ENCODE data around the gene CHST6. TPM values are rescaled to one million over a fixed set of nuclear protein-coding genes. Genes with fewer than 3 reads are reported as not detected.
A peak's percentile ranks its signal among the peaks of the same experiment; 100 is the strongest.
"Not testable (repeated sequence)": the region's sequence is repeated elsewhere in the genome, so short reads cannot be mapped to it uniquely, and the experiment has no call there.

The CHST6 gene
- total RNA-seq, 1 donor from 2014 or later: 1.4 TPM

DNA sequence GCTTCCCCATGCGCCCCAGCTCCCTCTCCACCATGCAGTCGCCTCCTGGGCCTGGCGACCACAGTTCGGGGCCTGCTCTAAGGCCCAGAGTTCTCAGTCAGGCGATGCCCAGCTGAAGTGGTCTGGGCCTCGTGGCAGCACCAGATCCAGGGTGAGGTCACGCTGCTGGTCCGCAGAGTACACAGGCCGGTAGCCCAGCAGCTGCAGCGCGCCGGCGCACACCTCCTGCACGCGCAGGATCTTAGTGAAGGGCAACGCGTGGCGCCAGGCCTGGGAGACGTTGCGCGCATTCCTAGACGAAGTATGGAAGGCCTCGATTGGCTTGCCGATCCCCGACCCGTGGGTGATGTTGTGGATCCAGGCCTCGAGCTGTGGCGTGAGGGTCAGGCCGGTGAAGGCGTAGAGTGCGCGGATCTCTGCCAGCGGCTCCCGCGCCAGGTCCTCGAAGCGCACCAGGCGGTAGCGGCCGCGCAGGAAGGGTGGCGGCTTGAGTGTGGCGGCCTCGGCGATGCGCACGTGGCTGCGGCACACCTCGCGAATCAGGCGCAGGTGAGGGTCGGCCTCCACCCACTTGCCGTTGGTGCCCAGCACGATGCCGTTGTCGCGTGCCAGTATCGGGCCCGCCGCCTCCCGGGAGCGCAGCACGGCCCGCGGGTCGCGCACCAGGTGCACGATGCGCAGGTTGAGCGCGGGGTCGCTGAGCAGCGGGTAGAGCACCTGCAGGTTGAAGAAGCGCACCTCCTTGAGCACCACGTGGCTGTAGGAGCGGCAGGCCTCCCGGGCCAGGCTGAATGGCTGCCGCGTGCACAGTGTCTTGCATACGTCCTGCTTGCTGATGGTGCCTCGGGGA lies 34.0 kb upstream of the CHST6 start:
- no peak for TF ChIP-seq CTCF (IDR thresholded peaks at IDR 0.05; ENCODE audit: borderline replicate concordance)
- Histone ChIP-seq H3K9me3 (replicated peaks) (no peaks in the 10 kb centered on the region), H3K4me1 (no peaks in the 10 kb centered on the region), H3K27me3 (ENCODE audit: low read depth) (no peaks in the 10 kb centered on the region), H3K4me3 (no peak overlapping the region), H3K36me3 (no peaks in the 10 kb centered on the region), H3K27ac (replicated peaks) (no peak overlapping the region)
- intact Hi-C loops (cut with micrococcal nuclease): no loop called here
- DNase-seq: no peak

GRCh38 chr16:75527825-75528299 lies 32.6 kb upstream of the CHST6 start:
- Histone ChIP-seq H3K27me3 (ENCODE audit: low read depth) (no peaks in the 10 kb centered on the region), H3K27ac (replicated peaks) (no peak overlapping the region), H3K4me3 (no peak overlapping the region), H3K9me3 (replicated peaks) (no peaks in the 10 kb centered on the region), H3K36me3 (no peaks in the 10 kb centered on the region), H3K4me1 (no peaks in the 10 kb centered on the region)
- no peak for DNase-seq
- no peak for TF ChIP-seq CTCF (IDR thresholded peaks at IDR 0.05; ENCODE audit: borderline replicate concordance)
- intact Hi-C loops (cut with micrococcal nuclease): no loop called here

- no peaks in the 10 kb centered on the region for H3K36me3 ChIP-seq
- H3K27me3 ChIP-seq (ENCODE audit: low read depth): no peaks in the 10 kb centered on the region
- no peak overlapping the region for H3K27ac ChIP-seq (replicated peaks)
- no peak for TF ChIP-seq CTCF (IDR thresholded peaks at IDR 0.05; ENCODE audit: borderline replicate concordance)
- intact Hi-C loops (cut with micrococcal nuclease): no loop called here
- H3K4me1 ChIP-seq: no peaks in the 10 kb centered on the region
- DNase-seq: no peak
- no peak overlapping the region for H3K4me3 ChIP-seq
- no peaks in the 10 kb centered on the region for H3K9me3 ChIP-seq (replicated peaks)
These were observed 31.0 kb upstream of the CHST6 start for GRCh38 chr16:75526032-75526790.

DNA sequence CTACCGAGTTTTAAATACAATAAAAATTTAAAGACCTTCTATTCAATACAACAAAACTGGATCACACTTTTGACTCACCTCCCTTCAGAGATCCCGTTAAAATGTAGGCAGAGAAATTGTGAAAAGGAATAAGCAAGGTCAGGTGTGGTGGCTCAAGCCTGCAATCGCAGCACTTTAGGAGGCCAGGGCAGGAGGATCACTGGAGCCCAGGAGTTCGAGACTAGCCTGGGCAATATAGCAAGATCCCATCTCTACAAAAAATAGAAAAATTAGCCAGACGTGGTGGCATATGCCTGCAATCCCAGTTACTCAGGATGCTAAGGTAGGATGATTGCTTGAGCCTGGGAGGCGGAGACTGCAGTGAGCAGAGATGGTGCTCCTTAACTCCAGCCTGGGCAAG lies 23.9 kb upstream of the CHST6 start:
- Histone ChIP-seq H3K4me1 (peaks cover 13% of the 10 kb centered on the region), H3K9me3 (replicated peaks) (no peaks in the 10 kb centered on the region), H3K27ac (replicated peaks) (no peak overlapping the region), H3K36me3 (no peaks in the 10 kb centered on the region), H3K27me3 (ENCODE audit: low read depth) (no peaks in the 10 kb centered on the region), H3K4me3 (no peak overlapping the region)
- intact Hi-C loops (cut with micrococcal nuclease): loop anchor here (2.0 kb wide), 1 partner anchor 30 kb away; no protein-coding TSS in a partner anchor
- TF ChIP-seq CTCF (IDR thresholded peaks at IDR 0.05; ENCODE audit: borderline replicate concordance): no peak
- no peak for DNase-seq

DNA sequence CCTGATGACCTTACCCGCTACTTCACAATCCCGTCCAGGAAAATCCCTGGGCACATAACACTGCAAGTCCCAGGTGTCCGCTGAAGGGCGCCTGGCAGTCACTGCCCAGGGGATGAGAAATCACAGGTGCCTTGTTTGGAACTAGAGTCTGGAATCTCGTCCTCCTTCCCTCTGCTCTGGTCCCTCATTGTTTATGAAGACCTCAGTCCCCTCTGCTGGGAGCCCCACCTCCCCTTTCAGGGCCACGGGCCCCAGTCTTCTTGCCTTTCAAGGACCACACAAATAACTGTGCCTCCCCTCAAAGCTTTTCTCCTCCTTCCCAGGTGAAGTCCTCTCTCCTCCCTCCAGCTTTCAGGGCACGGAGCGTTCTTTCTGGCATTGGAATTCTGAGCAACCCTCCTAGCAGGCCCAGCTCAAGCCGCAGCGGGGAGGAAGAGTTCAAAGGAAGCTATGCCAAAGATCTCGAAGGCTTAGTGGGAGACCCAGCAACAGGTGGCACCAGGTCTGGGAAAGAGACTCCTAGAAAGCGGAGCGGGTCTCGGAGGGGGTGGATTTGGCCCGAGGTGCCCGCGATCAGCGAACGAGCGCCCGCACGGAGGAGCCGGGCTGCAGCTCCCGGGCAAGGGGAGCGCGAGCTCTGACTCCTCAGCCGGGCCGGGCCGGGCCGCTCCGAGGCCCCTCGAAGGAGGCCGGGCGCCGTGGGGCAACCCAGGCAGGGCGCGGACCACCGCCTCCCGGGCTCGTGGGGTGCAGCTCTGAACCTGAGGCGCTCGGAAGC lies 21.1 kb upstream of the CHST6 start:
- DNase-seq; H3K36me3 ChIP-seq; H3K27me3 ChIP-seq (ENCODE audit: low read depth); intact Hi-C loops (cut with micrococcal nuclease); H3K9me3 ChIP-seq (replicated peaks): not testable (repeated sequence)
- Histone ChIP-seq H3K4me3 (peak overlapping the region; percentile 96), H3K4me1 (peaks cover 13% of the 10 kb centered on the region), H3K27ac (replicated peaks) (peak overlapping the region; percentile 98)
